K562 (cell line): ENCODE data around the gene YBX2. TPM values are rescaled to one million over a fixed set of nuclear protein-coding genes. Genes with fewer than 3 reads are reported as not detected.

Source experiments
- ATAC-seq: fragments of 200-7000 bp; cut with Tn5 transposase; 3 replicates; pipeline ENCODE4 v1.9.1; 2020; ENCODE audit warnings: moderate library complexity
- BruUV-seq: library from RNA; stranded (reverse); fragments of 400-500 nt; replicated peaks from 2 replicates; lab custom pipeline; 2021; lab: Mats Ljungman, UMichigan
- CTCF ChIA-PET: fragments of 300-600 bp; formaldehyde crosslinking; extraction: SDS; loops from one replicate; lab custom pipeline; 2021; ENCODE audit warnings: low intra/inter-chr PET ratio; lab: Yijun Ruan, JAX
- POLR2A ChIA-PET: fragments of 300-600, 350-650 bp; sonication (Branson Sonifier 250); formaldehyde crosslinking; extraction: SDS; loops from one replicate; lab custom pipeline; 2021; ENCODE audit warnings: antibody characterized with exemption, inconsistent platforms; lab: Yijun Ruan, JAX
- DNase-seq, 4 experiments: peaks; one replicate each; pipeline versions ENCODE4 v3.0.0 to v3.0.0-alpha.2; 2011 to 2018; ENCODE audit warnings: low spot score in 3 of 4, mixed read lengths in 3 of 4; ENCODE audit errors: extremely low read depth in 1 of 4
- FAIRE-seq: peaks from 2 replicates; lab custom pipeline; 2011; peaks lifted over from hg19 to GRCh38; lab: Jason Lieb, UNC
- H2AFZ ChIP-seq: 2 replicates; pipeline ENCODE4 v1.6.0; 2011; ENCODE audit warnings: low read depth, low read length, control low read depth, inconsistent platforms
- H3K27ac ChIP-seq: fragments of 200-600 bp; 3 replicates; pipeline ENCODE4 v1.8.0; 2011; ENCODE audit warnings: low read depth, mild to moderate bottlenecking, control low read depth, inconsistent platforms, low read length, moderate library complexity, mixed read lengths; ENCODE audit errors: extremely low read depth
- H3K27me3 ChIP-seq, 2 experiments: fragments of 300-600 bp in 1 of 2; 2 replicates in 1 of 2; 3 replicates in 1 of 2; pipeline versions ENCODE4 v1.6.0 to v1.8.0; 2011; ENCODE audit warnings: inconsistent platforms in 2 of 2, low read length in 2 of 2, mild to moderate bottlenecking in 1 of 2, mixed read lengths in 1 of 2, moderate library complexity in 1 of 2; ENCODE audit not compliant: control insufficient read depth in 2 of 2, insufficient read depth in 2 of 2
- H3K36me3 ChIP-seq: fragments of 300-600 bp; 3 replicates; pipeline ENCODE4 v1.8.0; 2011; ENCODE audit warnings: mild to moderate bottlenecking, low read length, inconsistent platforms; ENCODE audit not compliant: control insufficient read depth, insufficient read depth
- H3K4me1 ChIP-seq, 2 experiments: fragments of 200-600 bp in 1 of 2; replicated peaks in 1 of 2; 2 replicates in 1 of 2; 3 replicates in 1 of 2; pipeline versions ENCODE4 v1.5.1 to v1.8.0; 2011; ENCODE audit warnings: inconsistent platforms in 2 of 2, low read length in 2 of 2, mild to moderate bottlenecking in 1 of 2, mixed read lengths in 1 of 2, moderate library complexity in 1 of 2; ENCODE audit not compliant: control insufficient read depth in 2 of 2, insufficient read depth in 2 of 2
- H3K4me2 ChIP-seq: 2 replicates; pipeline ENCODE4 v1.6.1; 2011; ENCODE audit warnings: low read length, control low read depth, inconsistent platforms, mixed read lengths; ENCODE audit not compliant: insufficient read depth
- H3K4me3 ChIP-seq: fragments of 200-600 bp; sonication (generic), shearing (Covaris generic); 2 replicates; pipeline ENCODE4 v1.5.1; 2016; ENCODE audit warnings: control low read depth, inconsistent platforms
- H3K79me2 ChIP-seq: fragments of 200-600 bp; 3 replicates; pipeline ENCODE4 v1.8.0; 2011; ENCODE audit warnings: low read length, inconsistent platforms; ENCODE audit not compliant: control insufficient read depth, insufficient read depth
- H3K9ac ChIP-seq, 2 experiments: 2 replicates each; pipeline versions ENCODE4 v1.6.0 to v1.6.1; 2011; ENCODE audit warnings: low read depth in 2 of 2, low read length in 2 of 2, control low read depth in 1 of 2, inconsistent platforms in 1 of 2, mild to moderate bottlenecking in 1 of 2, mixed read lengths in 1 of 2; ENCODE audit not compliant: insufficient read depth in 1 of 2
- H3K9me1 ChIP-seq: one replicate; pipeline ENCODE4 v1.6.0; 2011; ENCODE audit warnings: inconsistent platforms, mild to moderate bottlenecking, low read length, moderate library complexity; ENCODE audit not compliant: control insufficient read depth, insufficient read depth
- H3K9me3 ChIP-seq: replicated peaks from 2 replicates; pipeline ENCODE4 v1.5.1; 2011; ENCODE audit warnings: low read depth, low read length, inconsistent platforms; ENCODE audit not compliant: control insufficient read depth, insufficient read depth
- H4K20me1 ChIP-seq: replicated peaks from 2 replicates; pipeline ENCODE4 v1.6.1; 2011; ENCODE audit warnings: low read length, inconsistent platforms, mixed read lengths; ENCODE audit not compliant: control insufficient read depth, insufficient read depth
- BCOR ChIP-seq: fragments of 450-650 bp; IDR thresholded peaks from 2 replicates; pipeline ENCODE4 v1.6.1; 2016
- EGR1 ChIP-seq: fragments of 450-650 bp; conservative IDR thresholded peaks from 2 replicates; pipeline ENCODE4 v1.6.1; 2017; ENCODE audit warnings: mild to moderate bottlenecking
- EP400 ChIP-seq: fragments of 450-650 bp; IDR thresholded peaks from 2 replicates; pipeline ENCODE4 v1.6.1; 2017; ENCODE audit warnings: antibody characterized with exemption, mild to moderate bottlenecking, moderate library complexity
- FOSL1 ChIP-seq: fragments of 200-800 bp; sonication (Bioruptor generic); conservative IDR thresholded peaks from 2 replicates; pipeline ENCODE4 v1.6.1; 2016; ENCODE audit warnings: missing genetic modification characterization, missing compliant biosample characterization
- GATA2 ChIP-seq: sonication (generic); formaldehyde crosslinking; IDR thresholded peaks from 2 replicates; pipeline ENCODE4 v1.4.0; 2020; ENCODE audit warnings: mild to moderate bottlenecking, missing genetic modification reagents
- KAT7 ChIP-seq: sonication (generic); formaldehyde crosslinking; IDR thresholded peaks from 2 replicates; pipeline ENCODE4 v1.8.0; 2022; ENCODE audit warnings: missing genetic modification reagents, mild to moderate bottlenecking, borderline replicate concordance
- L3MBTL2 ChIP-seq: fragments of 450-650 bp; IDR thresholded peaks from 2 replicates; pipeline ENCODE4 v1.6.1; 2016; ENCODE audit warnings: mild to moderate bottlenecking, moderate library complexity
- NCOA6 ChIP-seq: fragments of 450-650 bp; IDR thresholded peaks from 2 replicates; pipeline ENCODE4 v1.6.1; 2017; ENCODE audit warnings: mild to moderate bottlenecking
- NFIC ChIP-seq: fragments of 450-650 bp; IDR thresholded peaks from 2 replicates; pipeline ENCODE4 v1.6.1; 2017; ENCODE audit warnings: mild to moderate bottlenecking, inconsistent platforms
- PHF8 ChIP-seq: fragments of 200-600 bp; sonication (generic); IDR thresholded peaks from 2 replicates; pipeline ENCODE4 v1.6.1; 2012; ENCODE audit warnings: mixed run types, mild to moderate bottlenecking, inconsistent platforms, low read length, moderate library complexity, borderline replicate concordance
- SAP30 ChIP-seq: fragments of 200-600 bp; sonication (generic); IDR thresholded peaks from 2 replicates; pipeline ENCODE4 v1.6.1; 2012; ENCODE audit warnings: borderline replicate concordance, low read depth, mild to moderate bottlenecking, moderate library complexity, low read length, control low read depth, inconsistent platforms; ENCODE audit not compliant: insufficient read depth, poor library complexity, severe bottlenecking
- SIN3B ChIP-seq: fragments of 450-650 bp; IDR thresholded peaks from 2 replicates; pipeline ENCODE4 v1.6.1; 2017; ENCODE audit warnings: low read depth, mild to moderate bottlenecking, moderate library complexity
- VEZF1 ChIP-seq: fragments of 200-800 bp; sonication (Bioruptor generic); IDR thresholded peaks from 2 replicates; pipeline ENCODE4 v1.6.1; 2017; ENCODE audit warnings: missing genetic modification characterization, missing compliant biosample characterization
- ZBTB7A ChIP-seq: IDR thresholded peaks from 2 replicates; pipeline ENCODE4 v1.6.1; 2011; ENCODE audit warnings: low read depth, mild to moderate bottlenecking, low read length, moderate library complexity, borderline replicate concordance; ENCODE audit not compliant: control insufficient read depth
- ZFPM2 ChIP-seq: fragments of 250-450 bp; sonication (Bioruptor Pico); IDR thresholded peaks from 2 replicates; pipeline ENCODE4 v1.5.1; 2022; ENCODE audit warnings: mild to moderate bottlenecking
- ZNF143 ChIP-seq: sonication (generic); formaldehyde crosslinking; IDR thresholded peaks from 2 replicates; pipeline ENCODE4 v1.9.0; 2022; ENCODE audit warnings: mild to moderate bottlenecking, missing genetic modification reagents
- WGBS: fragments of 100-300 bp; shearing (Covaris generic); methylation state at CpG from one replicate; pipeline ENCODE4 v1.1.6; 2016; ENCODE audit warnings: low coverage, mixed read lengths; ENCODE audit not compliant: insufficient coverage; ENCODE audit errors: missing lambda C conversion rate; 5-methylcytosine and 5-hydroxymethylcytosine counted together
- in situ Hi-C: fragments of 300-500 bp; cut with MboI; formaldehyde crosslinking; loops from 4 replicates; pipeline ENCODE4 v1.15.0; 2018; ENCODE audit warnings: inconsistent platforms, mixed read lengths
- intact Hi-C: fragments of 100-400 bp; cut with micrococcal nuclease; formaldehyde crosslinking; loops from 2 replicates; pipeline ENCODE4 v1.14.2; 2022
- polyA plus RNA-seq, 8 experiments: library from polyadenylated mRNA; depleted of rRNA in 4 of 8; stranded (reverse) in 5 of 8; unstranded in 3 of 8; fragments of >200 nt; fragmentation: Nextera tagmentation in 2 of 8; fragmentation: Illumina TruSeq in 1 of 8; extraction: Ambion mirVana in 2 of 8; extraction: Trizol in 1 of 8; gene quantifications; 2 replicates each; pipeline versions ENCODE4 v1.2.1 to v1.2.3, GENCODE V29; 2011 to 2014; ENCODE audit warnings: inconsistent platforms in 1 of 8, missing spikeins in 1 of 8
- total RNA-seq, 7 experiments: library from RNA; depleted of rRNA in 6 of 7; stranded (reverse); fragments of >200 nt in 6 of 7; fragmentation: Illumina TruSeq in 2 of 7; extraction: Trizol in 2 of 7; gene quantifications; 2 replicates each; pipeline versions ENCODE4 v1.2.1 to v1.2.3, GENCODE V29; 2011 to 2021; ENCODE audit warnings: low replicate concordance in 1 of 7
- TF ChIP-seq, protein P1 (sequence below): fragments of 250-450 bp; sonication (Bioruptor Pico); IDR thresholded peaks from 2 replicates; pipeline ENCODE4 v1.8.0; 2021; ENCODE audit warnings: moderate library complexity, mild to moderate bottlenecking, inconsistent platforms

The YBX2 gene
- total and polyA plus RNA-seq, 9 of the 15 experiments (the other 6 are each of a cell fraction or from before 2014, with no cell fraction given), result 0.03 to 0.59 (median 0.27) TPM; not detected in 6

GRCh38 chr17:7281953-7282751 is 12.3 kb downstream of the YBX2 start (continued):
- no peak for TF ChIP-seq NCOA6
- TF ChIP-seq BCOR, result no peak
- peak; percentile 72 for TF ChIP-seq NFIC
- TF ChIP-seq, protein P1, sequence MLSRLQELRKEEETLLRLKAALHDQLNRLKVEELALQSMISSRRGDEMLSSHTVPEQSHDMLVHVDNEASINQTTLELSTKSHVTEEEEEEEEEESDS (CRISPR knock-in tag), result no peak
- TF ChIP-seq SIN3B, result peak; percentile 18; the same call in 1 of the 2 replicates
- 0 out of 2 replicates have a peak, but pooled peaks have one; percentile 3 for TF ChIP-seq L3MBTL2
- no peak for TF ChIP-seq GATA2 (CRISPR knock-in tag)

DNA sequence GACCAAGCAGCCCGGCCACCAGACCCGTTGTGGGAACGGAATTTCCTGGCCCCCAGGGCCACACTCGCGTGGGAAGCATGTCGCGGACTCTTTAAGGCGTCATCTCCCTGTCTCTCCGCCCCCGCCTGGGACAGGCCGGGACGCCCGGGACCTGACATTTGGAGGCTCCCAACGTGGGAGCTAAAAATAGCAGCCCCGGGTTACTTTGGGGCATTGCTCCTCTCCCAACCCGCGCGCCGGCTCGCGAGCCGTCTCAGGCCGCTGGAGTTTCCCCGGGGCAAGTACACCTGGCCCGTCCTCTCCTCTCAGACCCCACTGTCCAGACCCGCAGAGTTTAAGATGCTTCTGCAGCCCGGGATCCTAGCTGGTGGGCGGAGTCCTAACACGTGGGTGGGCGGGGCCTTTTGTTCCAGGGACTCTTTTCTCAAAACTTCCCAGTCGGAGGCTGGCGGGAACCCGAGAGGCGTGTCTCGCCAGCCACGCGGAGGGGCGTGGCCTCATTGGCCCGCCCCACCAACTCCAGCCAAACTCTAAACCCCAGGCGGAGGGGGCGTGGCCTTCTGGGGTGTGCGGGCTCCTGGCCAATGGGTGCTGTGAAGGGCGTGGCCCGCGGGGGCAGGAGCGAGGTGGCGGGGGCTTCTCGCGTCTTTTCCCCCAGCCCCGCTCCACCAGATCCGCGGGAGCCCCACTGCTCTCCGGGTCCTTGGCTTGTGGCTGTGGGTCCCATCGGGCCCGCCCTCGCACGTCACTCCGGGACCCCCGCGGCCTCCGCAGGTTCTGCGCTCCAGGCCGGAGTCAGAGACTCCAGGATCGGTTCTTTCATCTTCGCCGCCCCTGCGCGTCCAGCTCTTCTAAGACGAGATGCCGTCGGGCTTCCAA is 13.1 kb downstream of the YBX2 start, which contains the start of gene SLC2A4:
TSS of gene SLC2A4 (plus strand) at position 645 of the 879 bp plus-strand sequence. CDS start at position 862, 217 bp downstream.
- intact Hi-C loops, result loop anchor here (2.0 to 5.0 kb wide), 2 partner anchors 44 to 63 kb away; partner anchors contain the start of gene PHF23
- BruUV-seq, result no TSS peak
- ChIA-PET CTCF (interaction anchor here (2.1 to 2.3 kb wide), 2 partner anchors 15 to 64 kb away, joined by 19 to 32 read pairs; no protein-coding TSS in a partner anchor), POLR2A (interaction anchor here (0.6 to 1.8 kb wide), 6 partner anchors 13 to 875 kb away, joined by 3 to 6 read pairs (median 4); no protein-coding TSS in a partner anchor)
- Histone ChIP-seq H3K9me1 (no peaks in the 10 kb centered on the region), H3K36me3 (0 out of 3 replicates have a peak, but pooled peaks cover 3% of the 10 kb centered on the region), H3K79me2 (no peaks in the 10 kb centered on the region; the same call in 2 of the 3 replicates), H3K9ac (peak within 1 kb of the TSS; percentile 65 to 97), H3K9me3 (no peaks in the 10 kb centered on the region), H3K27me3 (no peaks in the 10 kb centered on the region), H3K4me2 (peak within 1 kb of the TSS; percentile 84), H3K4me3 (peak within 1 kb of the TSS; percentile 65), H2AFZ (peak within 1 kb of the TSS; percentile 91), H3K4me1 (peaks cover 15 to 44% of the 10 kb centered on the region in 2 experiments; a peak in 4 of 5 replicates), H3K27ac (peak within 1 kb of the TSS; percentile 74), H4K20me1 (no peaks in the 10 kb centered on the region; the same call in 1 of the 2 replicates)
- peak; percentile 96 to 98 (median 97) for DNase-seq
- peak; percentile 90 for ATAC-seq
- in situ Hi-C loops, result loop anchor here (5.0 kb wide), 1 partner anchor 61 kb away; no protein-coding TSS in a partner anchor
- FAIRE-seq, result peak; percentile 94
- WGBS, result 0% methylated on average over 37 of the region's 71 CpGs
- TF ChIP-seq PHF8 (peak; percentile 39; the same call in 1 of the 2 replicates), KAT7 (CRISPR knock-in tag) (0 out of 2 replicates have a peak, but pooled peaks have one; percentile 12), ZFPM2 (CRISPR knock-in tag) (0 out of 2 replicates have a peak, but pooled peaks have one; percentile 57), SAP30 (peak; percentile 87), ZNF143 (CRISPR knock-in tag) (no peak), ZBTB7A (peak; percentile 45), FOSL1 (tag) (no peak), VEZF1 (CRISPR knock-in tag) (peak; percentile 56), EP400 (peak; percentile 40; the same call in 1 of the 2 replicates), EGR1 (peak; percentile 70), NCOA6 (no peak)
